Stimulated activated CD8-positive, alpha-beta memory T cell treated with anti-CD3 and anti-CD28 coated beads, Interleukin-15, amount 100 ng/mL, for 1 hour (primary cell): Measurements from ENCODE around the gene SERAC1.
"Not testable (repeated sequence)": the region's sequence is repeated elsewhere in the genome, so short reads cannot be mapped to it uniquely, and the experiment has no call there.

Source experiments
- DNase-seq: peaks from one replicate; pipeline ENCODE4 v3.0.0-alpha.2; 2020; ENCODE audit warnings: low read depth

SERAC1 gene

GRCh38 chr6:158168040-158168289 is at the start of gene SERAC1:
Gene SERAC1, minus strand, starts transcription at chr6:158168262. Its CDS starts 9,899 bp downstream, at chr6:158158363.
- no peak for DNase-seq

DNA sequence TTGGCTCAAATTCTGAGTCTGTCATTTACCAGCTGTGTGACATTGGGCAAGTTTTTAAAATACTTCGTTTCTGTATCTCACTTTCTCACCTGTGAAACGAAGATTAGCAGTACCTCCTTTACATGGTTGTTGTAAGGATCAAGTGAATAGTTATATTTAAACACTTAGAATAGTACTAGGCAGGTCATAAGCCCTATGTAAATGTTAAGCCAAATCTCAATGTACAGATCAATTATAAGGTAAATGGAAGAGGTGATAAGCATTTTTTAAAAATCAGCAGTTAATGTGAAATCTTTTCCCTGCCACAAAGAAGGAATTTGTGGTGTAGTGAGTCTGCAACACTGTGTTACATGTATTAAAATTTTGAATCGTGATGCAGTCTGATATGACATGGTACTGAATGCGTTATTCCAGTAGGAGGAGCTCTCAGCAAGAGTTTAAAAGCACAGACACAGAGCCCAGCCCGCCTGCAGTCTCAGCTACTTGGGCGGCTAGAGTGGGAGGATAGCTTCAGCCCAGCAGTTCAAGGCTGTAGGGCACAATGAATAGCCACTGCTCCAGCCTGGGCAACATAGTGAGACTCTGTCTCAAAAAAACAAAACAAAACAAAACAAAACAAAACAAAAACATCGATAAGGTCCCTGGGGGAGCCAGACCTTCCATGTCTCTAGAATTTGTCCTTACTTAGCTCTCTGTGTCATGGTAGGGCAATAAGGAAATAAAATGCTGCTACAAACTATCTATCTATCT is 46.0 kb upstream of the SERAC1 start:
- peak; percentile 14 for DNase-seq

DNA sequence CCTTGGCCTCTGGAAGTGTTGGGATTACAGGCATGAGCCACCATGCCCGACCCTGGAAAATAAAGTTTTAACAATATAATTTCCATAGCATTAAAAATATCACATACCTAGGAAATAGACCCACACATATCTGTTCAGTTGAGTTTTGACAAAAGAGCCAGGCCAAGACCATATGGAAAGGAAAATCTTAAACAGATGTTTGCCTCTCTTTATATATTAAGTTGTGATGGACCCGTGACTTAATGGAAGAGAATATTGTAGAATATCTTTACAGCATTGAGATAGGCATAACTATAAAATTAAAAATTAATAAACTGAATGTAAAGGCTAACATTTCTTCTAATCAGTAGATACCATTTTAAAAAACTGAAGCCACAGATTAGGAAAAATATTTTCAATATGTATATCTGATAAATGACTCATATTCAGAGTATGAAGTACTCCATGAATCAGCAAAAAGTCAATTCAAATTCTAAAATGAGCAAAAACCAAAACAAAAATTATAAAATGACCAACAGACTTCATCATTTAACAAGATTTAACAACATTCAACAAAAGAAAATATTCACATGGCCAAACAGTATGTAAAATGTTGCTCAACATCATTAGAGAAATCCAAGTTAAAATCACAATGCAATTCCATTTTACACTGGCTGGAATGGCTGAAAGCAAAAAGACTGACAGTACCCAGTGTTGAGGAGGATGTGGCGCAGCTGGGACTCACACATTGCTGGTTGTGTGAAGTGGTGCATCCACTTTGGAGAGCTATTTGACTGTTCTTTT is 43.4 kb upstream of the SERAC1 start:
- no peak for DNase-seq

DNA sequence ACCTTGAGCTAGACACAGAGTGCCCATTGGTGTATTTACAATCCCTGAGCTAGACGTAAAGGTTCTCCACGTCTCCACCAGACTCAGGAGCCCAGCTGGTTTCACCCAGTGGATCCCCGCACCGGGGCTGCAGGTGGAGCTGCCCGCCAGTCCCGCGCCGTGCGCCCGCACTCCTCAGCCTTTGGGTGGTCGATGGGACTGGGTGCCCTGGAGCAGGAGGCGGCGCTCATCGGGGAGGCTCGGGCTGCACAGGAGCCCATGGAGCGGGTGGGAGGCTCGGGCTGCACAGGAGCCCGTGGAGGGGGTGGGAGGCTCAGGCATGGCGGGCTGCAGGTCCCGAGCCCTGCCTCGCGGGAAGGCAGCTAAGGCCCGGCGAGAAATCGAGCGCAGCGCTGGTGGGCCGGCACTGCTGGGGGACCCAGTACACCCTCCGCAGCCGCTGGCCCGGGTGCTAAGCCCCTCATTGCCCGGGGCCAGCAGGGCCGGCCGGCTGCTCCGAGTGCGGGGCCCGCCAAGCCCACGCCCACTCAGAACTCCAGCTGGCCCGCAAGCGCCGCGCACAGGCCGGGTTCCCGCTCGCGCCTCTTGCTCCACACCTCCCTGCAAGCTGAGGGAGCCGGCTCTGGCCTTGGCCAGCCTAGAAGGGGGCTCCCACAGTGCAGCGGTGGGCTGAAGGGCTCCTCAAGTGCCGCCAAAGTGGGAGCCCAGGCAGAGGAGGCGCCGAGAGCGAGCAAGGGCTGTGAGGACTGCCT is 41.7 kb upstream of the SERAC1 start:
- not testable (repeated sequence) for DNase-seq

GRCh38 chr6:158208226-158209030 is 40.4 kb upstream of the SERAC1 start:
- DNase-seq = not testable (repeated sequence)

GRCh38 chr6:158207422-158207788 is 39.3 kb upstream of the SERAC1 start:
- no peak for DNase-seq

- DNase-seq = no peak
These were observed 38.8 kb upstream of the SERAC1 start for GRCh38 chr6:158206740-158207421.

DNA sequence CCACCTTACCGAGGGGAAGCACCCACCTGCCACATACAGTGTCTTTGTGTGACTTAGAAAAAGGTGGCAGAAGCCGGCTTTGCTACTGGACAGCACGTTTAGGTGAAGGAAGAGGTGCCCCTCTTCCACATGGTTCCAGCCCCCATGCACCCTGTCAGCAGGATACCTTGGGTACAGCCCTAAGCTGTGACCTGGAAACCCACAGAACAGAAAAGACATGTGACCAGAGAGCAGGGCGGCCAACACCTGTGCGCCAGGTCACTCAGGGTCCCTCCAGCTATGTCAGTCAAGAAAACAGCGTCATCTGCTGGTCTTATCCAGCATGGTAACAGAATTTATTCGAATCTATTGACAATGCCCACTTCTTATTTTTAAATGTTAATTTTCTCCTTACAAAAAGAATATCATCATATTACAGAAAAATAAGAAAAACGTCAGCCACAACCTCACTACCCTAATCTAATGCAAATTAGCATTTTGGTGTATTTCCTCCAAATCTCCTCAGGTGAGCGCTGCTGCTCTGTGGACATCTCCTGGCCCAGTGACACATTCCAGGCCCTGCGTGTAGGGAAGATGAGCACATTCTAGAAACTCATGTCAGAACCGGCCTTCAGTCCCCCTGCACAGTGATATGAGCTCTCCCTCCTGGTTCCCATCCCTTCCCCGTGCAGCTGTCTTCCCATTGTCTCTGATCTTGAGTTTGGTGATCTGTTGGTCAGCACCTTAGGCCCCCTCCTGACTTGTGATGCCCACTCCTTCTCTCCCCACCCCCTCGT is 37.3 kb upstream of the SERAC1 start:
- DNase-seq = no peak

DNA sequence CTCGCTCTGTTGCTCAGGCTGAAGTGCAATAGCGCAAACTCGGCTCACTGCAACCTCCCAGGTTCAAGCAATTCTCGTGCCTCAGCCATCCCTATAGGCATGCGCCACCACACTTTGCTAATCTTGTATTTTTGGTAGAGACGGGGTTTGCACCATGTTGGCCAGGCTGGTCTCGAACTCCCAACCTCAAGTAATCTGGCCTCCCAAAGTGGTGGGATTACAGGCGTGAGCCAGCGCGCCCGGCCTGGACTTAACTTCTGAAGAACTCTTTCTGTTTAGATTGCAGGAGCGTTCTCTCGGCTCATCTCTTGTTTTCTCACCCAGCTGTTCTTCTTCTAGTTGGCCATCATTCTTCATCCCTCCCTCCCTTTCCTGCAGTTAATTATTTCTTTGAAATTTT is 30.4 kb upstream of the SERAC1 start:
- no peak for DNase-seq

DNA sequence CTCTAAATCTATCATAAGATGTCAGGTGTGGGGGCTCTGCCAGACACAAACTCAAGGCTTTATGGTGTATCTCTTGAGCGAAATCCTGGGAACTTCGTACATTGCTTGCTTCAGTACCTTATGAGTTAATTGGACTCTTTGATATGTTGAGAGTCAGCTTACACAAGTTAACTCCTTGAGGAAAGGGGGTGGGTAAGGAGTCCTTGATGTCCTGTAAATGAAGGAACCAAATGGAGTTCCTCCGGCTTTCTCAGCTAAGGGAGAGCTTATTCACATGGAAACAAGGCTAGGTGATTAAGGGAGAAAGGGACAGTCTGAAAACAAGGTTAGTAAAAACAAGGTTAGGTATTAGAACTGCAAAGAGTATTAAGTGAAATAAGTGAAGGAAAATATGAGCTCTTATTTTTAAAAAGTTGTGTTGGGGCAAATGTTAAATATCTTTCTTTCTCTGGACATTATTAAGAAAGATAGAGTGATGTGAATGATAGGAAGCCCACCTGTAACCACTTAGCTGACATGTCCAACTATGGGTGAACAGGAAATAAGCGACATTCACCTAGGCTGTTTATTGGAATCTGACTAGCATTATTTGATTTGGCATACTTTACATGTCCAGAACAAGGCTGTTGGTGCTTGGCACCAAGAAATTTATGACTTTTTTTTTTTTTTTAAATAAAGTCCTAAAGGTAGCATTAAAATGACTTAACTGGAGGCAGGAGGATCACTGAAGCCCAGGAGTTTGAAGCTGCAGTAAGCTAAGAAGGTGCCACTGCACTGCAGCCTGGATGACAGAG is 26.6 kb upstream of the SERAC1 start:
- DNase-seq = no peak

DNA sequence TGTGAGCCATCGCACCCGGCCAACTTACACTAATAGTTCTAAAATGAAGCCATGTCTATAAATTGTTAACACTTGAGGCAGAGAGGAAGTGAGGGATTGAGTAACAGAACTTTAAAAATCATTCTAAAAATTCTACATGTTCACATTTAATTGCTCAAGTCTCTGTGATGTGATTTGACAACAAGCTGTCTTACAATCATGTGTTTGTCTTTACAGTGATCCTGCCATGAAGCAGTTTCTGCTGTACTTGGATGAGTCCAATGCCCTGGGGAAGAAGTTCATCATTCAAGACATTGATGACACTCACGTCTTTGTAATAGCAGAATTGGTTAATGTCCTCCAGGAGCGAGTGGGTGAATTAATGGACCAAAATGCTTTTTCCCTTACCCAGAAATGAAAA is 23.7 kb upstream of the SERAC1 start:
- DNase-seq = no peak

DNA sequence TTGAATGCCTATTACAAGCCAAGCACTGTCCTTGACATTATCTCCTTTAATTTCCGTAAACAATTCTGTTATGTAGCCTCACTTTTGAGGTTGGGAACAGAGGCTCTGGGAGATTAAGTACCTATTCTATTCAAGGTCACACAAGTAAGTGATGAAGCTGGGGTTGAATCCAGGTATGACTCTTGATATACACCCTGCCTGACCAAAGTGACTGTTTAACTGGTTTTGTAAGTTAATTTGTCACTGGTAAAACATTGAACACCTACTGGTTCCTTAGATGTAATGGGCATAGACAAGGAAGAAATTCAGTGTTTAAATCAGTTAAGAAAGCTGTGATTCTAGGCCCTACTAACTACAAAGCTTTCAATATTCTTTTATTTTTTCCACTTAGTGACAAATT is 23.0 kb upstream of the SERAC1 start:
- DNase-seq = no peak

- DNase-seq = no peak
These were observed 20.5 kb upstream of the SERAC1 start for GRCh38 chr6:158188591-158188990.

DNA sequence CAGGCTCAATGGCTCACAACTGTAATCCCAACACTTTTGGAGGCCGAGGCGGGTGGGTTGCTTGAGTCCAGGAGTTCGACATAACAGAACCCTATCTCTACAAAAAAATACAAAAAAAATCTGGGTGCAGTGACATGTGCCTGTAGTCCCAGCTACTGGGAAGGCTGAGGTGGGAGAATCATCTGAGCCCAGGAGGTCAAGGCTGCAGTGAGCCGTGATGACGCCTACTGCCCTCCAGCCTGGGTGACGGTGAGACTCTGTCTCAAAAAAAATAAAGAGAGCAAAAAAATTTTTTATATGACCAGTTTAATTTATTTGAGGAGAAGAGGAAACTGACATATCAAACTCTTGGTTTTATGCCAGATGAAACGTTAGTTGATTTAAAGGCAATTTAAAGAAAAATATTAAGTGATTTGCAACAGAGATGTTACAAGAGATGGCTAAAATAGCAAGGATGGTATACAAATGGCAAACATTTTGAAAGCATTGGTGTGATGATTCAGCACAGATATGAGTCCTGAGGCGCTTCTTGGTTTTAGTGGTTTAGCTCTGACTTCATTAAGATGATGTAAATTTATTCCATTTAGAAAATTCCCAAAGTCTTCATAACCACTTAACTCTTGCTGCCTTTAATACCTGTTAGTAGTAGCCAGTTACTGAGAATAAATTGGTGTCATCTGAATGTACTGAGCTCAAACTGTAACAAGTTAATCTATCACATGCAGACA is 17.8 kb upstream of the SERAC1 start:
- no peak for DNase-seq

DNA sequence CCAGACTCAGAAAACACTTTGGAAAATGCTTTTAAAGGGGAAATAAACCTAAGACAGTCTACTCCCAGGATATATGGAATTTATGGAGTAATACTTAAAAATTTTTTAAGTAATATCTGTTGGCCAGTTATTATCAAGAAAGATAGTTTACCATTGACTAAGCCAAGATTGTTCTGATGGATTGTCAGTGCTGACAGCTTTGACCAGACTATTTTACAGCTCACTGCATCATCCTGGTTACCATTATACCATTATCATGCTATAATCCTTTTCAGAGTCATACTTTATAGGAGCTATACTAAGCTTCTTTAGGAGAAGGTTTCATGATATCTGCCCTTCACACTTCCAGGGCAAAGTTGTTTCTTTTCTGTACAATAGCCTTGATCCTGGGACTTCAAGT is 16.5 kb upstream of the SERAC1 start:
- DNase-seq = no peak

DNA sequence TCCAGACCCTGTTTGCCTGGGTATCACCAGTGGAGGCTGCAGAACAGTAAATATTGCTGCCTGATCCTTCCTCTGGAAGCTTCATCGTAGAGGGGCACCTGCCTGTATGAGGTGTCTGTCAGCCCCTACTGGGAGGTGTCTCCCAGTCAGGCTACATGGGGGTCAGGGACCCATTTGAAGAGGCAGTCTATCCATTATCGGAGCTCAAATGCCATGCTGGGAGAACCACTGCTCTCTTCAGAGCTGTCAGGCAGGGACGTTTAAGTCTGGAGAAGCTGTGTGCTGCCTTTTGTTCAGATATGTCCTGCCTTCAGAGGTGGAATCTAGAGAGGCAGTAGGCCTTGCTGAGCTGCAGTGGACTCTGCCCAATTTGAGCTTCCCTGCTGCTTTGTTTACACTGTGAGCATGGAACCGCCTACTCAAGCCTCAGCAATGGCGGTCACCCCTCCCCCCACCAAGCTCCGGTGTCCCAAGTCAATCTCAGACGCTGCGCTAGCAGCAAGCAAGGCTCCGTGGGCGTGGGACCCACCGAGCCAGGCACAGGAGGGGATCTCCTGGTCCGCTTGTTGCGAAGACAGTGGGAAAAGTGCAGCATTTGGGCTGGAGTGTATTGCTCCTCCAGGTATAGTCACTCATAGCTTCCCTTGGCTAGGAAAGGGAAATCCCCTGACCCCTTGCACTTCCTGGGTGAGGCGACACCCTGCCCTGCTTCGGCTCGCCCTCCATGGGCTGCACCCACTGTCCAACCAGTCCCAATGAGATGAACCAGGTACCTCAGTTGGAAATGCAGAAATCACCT is 15.3 kb upstream of the SERAC1 start:
- not testable (repeated sequence) for DNase-seq

DNA sequence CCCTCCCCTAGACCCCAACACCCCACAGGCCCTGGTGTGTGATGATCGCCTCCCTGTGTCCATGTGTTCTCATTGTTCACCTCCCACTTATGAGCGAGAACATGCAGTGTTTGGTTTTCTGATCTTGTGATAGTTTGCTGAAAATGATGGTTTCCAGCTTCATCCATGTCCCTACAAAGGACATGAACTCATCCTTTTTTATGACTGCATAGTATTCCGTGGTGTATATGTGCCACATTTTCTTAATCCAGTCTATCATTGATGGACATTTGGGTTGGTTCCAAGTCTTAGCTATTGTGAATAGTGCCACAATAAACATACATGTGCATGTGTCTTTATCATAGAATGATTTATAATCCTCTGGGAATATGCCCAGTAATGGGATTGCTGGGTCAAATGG is 9.7 kb upstream of the SERAC1 start:
- DNase-seq = not testable (repeated sequence)

- DNase-seq = no peak
These were observed 7.0 kb upstream of the SERAC1 start for GRCh38 chr6:158175111-158175510.

GRCh38 chr6:158174514-158174913 is 6.5 kb upstream of the SERAC1 start:
- DNase-seq = no peak
